GM12878 (cell line): ENCODE measurements around the gene GNAI2. TPM values are rescaled to one million over a fixed set of nuclear protein-coding genes. Genes with fewer than 3 reads are reported as not detected.

Source experiments
- ATAC-seq: fragments of 200-7000 bp; cut with Tn5 transposase; 3 replicates; pipeline ENCODE4 v1.9.1; 2020; ENCODE audit warnings: mild to moderate bottlenecking, moderate library complexity
- BruUV-seq: library from RNA; stranded (reverse); fragments of 400-500 nt; replicated peaks from 2 replicates; lab custom pipeline; 2021; lab: Mats Ljungman, UMichigan
- CTCF ChIA-PET: fragments of 300-600 bp; sonication (Branson Sonifier 250); formaldehyde crosslinking; extraction: SDS; loops from one replicate; lab custom pipeline; 2021; ENCODE audit warnings: inconsistent platforms; lab: Yijun Ruan, JAX
- POLR2A ChIA-PET: fragments of 350-600 bp; formaldehyde crosslinking; extraction: SDS; loops from one replicate; lab custom pipeline; 2021; ENCODE audit warnings: inconsistent platforms; lab: Charles Lee
- RAD21 ChIA-PET: fragments of 300-600 bp; sonication (Branson Sonifier 250); formaldehyde crosslinking; loops from one replicate; lab custom pipeline; 2023; ENCODE audit warnings: antibody characterized with exemption; ENCODE audit not compliant: unreplicated experiment; lab: Charles Lee
- SMC1A ChIA-PET: fragments of 300-600 bp; sonication (Branson Sonifier 250); formaldehyde crosslinking; loops from one replicate; lab custom pipeline; 2023; ENCODE audit not compliant: unreplicated experiment, uncharacterized antibody; lab: Charles Lee
- DNase-seq: peaks from one replicate; pipeline ENCODE4 v3.0.0-alpha.2; 2011; ENCODE audit warnings: low read depth, low spot score
- FAIRE-seq: peaks from 3 replicates; lab custom pipeline; 2011; peaks lifted over from hg19 to GRCh38; lab: Jason Lieb, UNC
- H2AFZ ChIP-seq: 2 replicates; pipeline ENCODE4 v1.6.0; 2011; ENCODE audit warnings: low read depth, low read length, control low read depth; ENCODE audit not compliant: control insufficient read depth
- H3K27ac ChIP-seq: 2 replicates; pipeline ENCODE4 v1.5.1; 2011; ENCODE audit warnings: control low read depth; ENCODE audit not compliant: control insufficient read depth, insufficient read depth
- H3K27me3 ChIP-seq, 2 experiments: replicated peaks in 1 of 2; 2 replicates each; pipeline versions ENCODE4 v1.6.0 to v1.6.1; 2011; ENCODE audit warnings: low read length in 1 of 2; ENCODE audit not compliant: control insufficient read depth in 2 of 2, insufficient read depth in 2 of 2
- H3K36me3 ChIP-seq, 2 experiments: 2 replicates each; pipeline ENCODE4 v1.5.1; 2011; ENCODE audit warnings: low read length in 1 of 2; ENCODE audit not compliant: control insufficient read depth in 2 of 2, insufficient read depth in 2 of 2
- H3K4me1 ChIP-seq: 2 replicates; pipeline ENCODE4 v1.6.1; 2011; ENCODE audit warnings: mild to moderate bottlenecking, low read length, moderate library complexity, mixed read lengths; ENCODE audit not compliant: control insufficient read depth, insufficient read depth
- H3K4me2 ChIP-seq: 2 replicates; pipeline ENCODE4 v1.6.0; 2011; ENCODE audit warnings: control low read depth; ENCODE audit not compliant: control insufficient read depth, insufficient read depth
- H3K4me3 ChIP-seq: fragments of 200-600 bp; sonication (generic); 2 replicates; pipeline ENCODE4 v1.5.1; 2016
- H3K79me2 ChIP-seq: 2 replicates; pipeline ENCODE4 v1.6.0; 2011; ENCODE audit warnings: low read length; ENCODE audit not compliant: control insufficient read depth, insufficient read depth
- H3K9ac ChIP-seq: 2 replicates; pipeline ENCODE4 v1.8.0; 2011; ENCODE audit warnings: low read length, control low read depth, mixed read lengths; ENCODE audit not compliant: control insufficient read depth, insufficient read depth
- H3K9me3 ChIP-seq: replicated peaks from 3 replicates; pipeline ENCODE4 v1.5.1; 2011; ENCODE audit warnings: mild to moderate bottlenecking, low read length; ENCODE audit not compliant: control insufficient read depth, insufficient read depth
- H4K20me1 ChIP-seq: 2 replicates; pipeline ENCODE4 v1.6.0; 2011; ENCODE audit not compliant: control insufficient read depth, insufficient read depth
- CEBPB ChIP-seq, 2 experiments: fragments of 150-350 bp in 1 of 2; IDR thresholded peaks; 2 replicates each; pipeline ENCODE4 v1.6.1; 2012 to 2014; ENCODE audit warnings: low read depth in 2 of 2, low read length in 2 of 2, borderline replicate concordance in 1 of 2, inconsistent platforms in 1 of 2
- CREB1 ChIP-seq: IDR thresholded peaks from 2 replicates; pipeline ENCODE4 v1.6.1; 2012; ENCODE audit warnings: low read depth, mild to moderate bottlenecking, inconsistent platforms
- FOXM1 ChIP-seq: IDR thresholded peaks from 2 replicates; pipeline ENCODE4 v1.6.1; 2012; ENCODE audit warnings: low read depth, mild to moderate bottlenecking, inconsistent platforms, low read length, moderate library complexity
- NRF1 ChIP-seq: conservative IDR thresholded peaks from 2 replicates; pipeline ENCODE4 v1.6.1; 2011; ENCODE audit warnings: mild to moderate bottlenecking, low read depth, low read length, improper control_type of control experiment
- PAX5 ChIP-seq: IDR thresholded peaks from 2 replicates; pipeline ENCODE4 v1.6.1; 2011; ENCODE audit warnings: low read depth, low read length, borderline replicate concordance
- POLR2A ChIP-seq: IDR thresholded peaks from 2 replicates; pipeline ENCODE4 v1.6.1; 2011; ENCODE audit warnings: low read depth, mild to moderate bottlenecking, low read length
- RAD51 ChIP-seq: fragments of 450-650 bp; IDR thresholded peaks from 2 replicates; pipeline ENCODE4 v1.6.1; 2016; ENCODE audit warnings: moderate library complexity, mild to moderate bottlenecking, inconsistent platforms
- RBBP5 ChIP-seq: fragments of 200-600 bp; sonication (generic); conservative IDR thresholded peaks from 2 replicates; pipeline ENCODE4 v1.6.1; 2016
- SPI1 ChIP-seq: IDR thresholded peaks from 2 replicates; pipeline ENCODE4 v1.6.1; 2011; ENCODE audit warnings: low read depth, mild to moderate bottlenecking, low read length, moderate library complexity, borderline replicate concordance; ENCODE audit not compliant: insufficient read depth
- STAT1 ChIP-seq: fragments of 450-650 bp; conservative IDR thresholded peaks from 2 replicates; pipeline ENCODE4 v1.6.1; 2014; ENCODE audit warnings: antibody characterized with exemption, mild to moderate bottlenecking
- TCF12 ChIP-seq: IDR thresholded peaks from 2 replicates; pipeline ENCODE4 v1.6.1; 2011; ENCODE audit warnings: low read depth, mild to moderate bottlenecking, low read length
- WRNIP1 ChIP-seq: IDR thresholded peaks from 2 replicates; pipeline ENCODE4 v1.6.1; 2011; ENCODE audit warnings: low read depth, low read length, improper control_type of control experiment, borderline replicate concordance
- YBX1 ChIP-seq: fragments of 450-650 bp; IDR thresholded peaks from 2 replicates; pipeline ENCODE4 v1.6.1; 2016; ENCODE audit warnings: antibody characterized with exemption
- WGBS: methylation state at CpG from one replicate; pipeline ENCODE4 v1.1.6; 2016; ENCODE audit warnings: low lambda C conversion rate; ENCODE audit not compliant: insufficient replicate concordance, insufficient coverage; ENCODE audit errors: missing lambda C conversion rate; 5-methylcytosine and 5-hydroxymethylcytosine counted together
- in situ Hi-C: fragments of 300-500 bp; cut with MboI; formaldehyde crosslinking; loops from 9 replicates; pipeline ENCODE4 v1.14.3; 2018; ENCODE audit warnings: mixed read lengths
- intact Hi-C: fragments of 100-400 bp; cut with micrococcal nuclease; formaldehyde crosslinking; loops from one replicate; pipeline ENCODE4 v1.14.2; 2022; ENCODE audit not compliant: unreplicated experiment
- polyA plus RNA-seq, 11 experiments: library from polyadenylated mRNA; depleted of rRNA in 4 of 11; unstranded in 6 of 11; stranded (reverse) in 5 of 11; fragments of >200 nt; fragmentation: Nextera tagmentation in 4 of 11; fragmentation: Illumina TruSeq in 1 of 11; extraction: Ambion mirVana in 4 of 11; extraction: Trizol in 1 of 11; gene quantifications; 1 replicate in 1 of 11; 2 replicates in 10 of 11; pipeline versions ENCODE4 v1.2.1 to v1.2.3, GENCODE V29; 2011 to 2016; ENCODE audit warnings: inconsistent platforms in 2 of 11, missing spikeins in 2 of 11, low read depth in 1 of 11
- total RNA-seq, 4 experiments: library from RNA; depleted of rRNA in 3 of 4; stranded (reverse); fragments of >200 nt in 3 of 4; fragmentation: Illumina TruSeq in 1 of 4; extraction: Trizol in 1 of 4; gene quantifications; 2 replicates each; pipeline versions ENCODE4 v1.2.1 to v1.2.3, GENCODE V29; 2013 to 2021
- TF ChIP-seq, protein P1 (sequence below): fragments of 450-650 bp; IDR thresholded peaks from 2 replicates; pipeline ENCODE4 v1.6.1; 2018; ENCODE audit warnings: borderline replicate concordance, mild to moderate bottlenecking; ENCODE audit not compliant: partially characterized antibody
- TF ChIP-seq, protein P2 (sequence below): IDR thresholded peaks from 2 replicates; pipeline ENCODE4 v1.6.1; 2012; ENCODE audit warnings: low read depth, low read length, improper control_type of control experiment

Gene GNAI2
- total and polyA plus RNA-seq, 10 of the 15 experiments (the other 5 are each of a cell fraction or from before 2014, with no cell fraction given): 5.0 to 346 (median 237) TPM

DNA sequence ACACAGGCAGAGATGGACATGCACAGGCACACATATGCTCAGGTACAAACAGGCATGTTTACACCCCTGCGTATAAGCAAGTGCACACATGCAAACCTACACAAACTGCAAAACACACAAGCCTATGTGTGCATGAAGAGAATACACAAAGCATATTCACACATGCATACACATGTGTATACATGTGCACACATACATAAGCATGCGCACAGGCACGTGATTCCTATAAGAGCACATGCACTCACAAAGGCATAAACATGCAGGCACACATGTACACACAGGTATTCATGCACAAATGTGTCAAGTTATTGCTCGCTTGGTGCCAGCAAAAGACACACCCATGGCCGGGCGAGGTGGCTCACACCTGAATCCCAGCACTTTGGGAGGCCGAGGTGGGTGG is 46.0 kb upstream of the GNAI2 start (continued):
- TF ChIP-seq, protein P1, sequence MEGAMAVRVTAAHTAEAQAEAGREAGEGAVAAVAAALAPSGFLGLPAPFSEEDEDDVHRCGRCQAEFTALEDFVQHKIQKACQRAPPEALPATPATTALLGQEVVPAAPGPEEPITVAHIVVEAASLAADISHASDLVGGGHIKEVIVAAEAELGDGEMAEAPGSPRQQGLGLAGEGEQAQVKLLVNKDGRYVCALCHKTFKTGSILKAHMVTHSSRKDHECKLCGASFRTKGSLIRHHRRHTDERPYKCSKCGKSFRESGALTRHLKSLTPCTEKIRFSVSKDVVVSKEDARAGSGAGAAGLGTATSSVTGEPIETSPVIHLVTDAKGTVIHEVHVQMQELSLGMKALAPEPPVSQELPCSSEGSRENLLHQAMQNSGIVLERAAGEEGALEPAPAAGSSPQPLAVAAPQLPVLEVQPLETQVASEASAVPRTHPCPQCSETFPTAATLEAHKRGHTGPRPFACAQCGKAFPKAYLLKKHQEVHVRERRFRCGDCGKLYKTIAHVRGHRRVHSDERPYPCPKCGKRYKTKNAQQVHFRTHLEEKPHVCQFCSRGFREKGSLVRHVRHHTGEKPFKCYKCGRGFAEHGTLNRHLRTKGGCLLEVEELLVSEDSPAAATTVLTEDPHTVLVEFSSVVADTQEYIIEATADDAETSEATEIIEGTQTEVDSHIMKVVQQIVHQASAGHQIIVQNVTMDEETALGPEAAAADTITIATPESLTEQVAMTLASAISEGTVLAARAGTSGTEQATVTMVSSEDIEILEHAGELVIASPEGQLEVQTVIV: no peak

DNA sequence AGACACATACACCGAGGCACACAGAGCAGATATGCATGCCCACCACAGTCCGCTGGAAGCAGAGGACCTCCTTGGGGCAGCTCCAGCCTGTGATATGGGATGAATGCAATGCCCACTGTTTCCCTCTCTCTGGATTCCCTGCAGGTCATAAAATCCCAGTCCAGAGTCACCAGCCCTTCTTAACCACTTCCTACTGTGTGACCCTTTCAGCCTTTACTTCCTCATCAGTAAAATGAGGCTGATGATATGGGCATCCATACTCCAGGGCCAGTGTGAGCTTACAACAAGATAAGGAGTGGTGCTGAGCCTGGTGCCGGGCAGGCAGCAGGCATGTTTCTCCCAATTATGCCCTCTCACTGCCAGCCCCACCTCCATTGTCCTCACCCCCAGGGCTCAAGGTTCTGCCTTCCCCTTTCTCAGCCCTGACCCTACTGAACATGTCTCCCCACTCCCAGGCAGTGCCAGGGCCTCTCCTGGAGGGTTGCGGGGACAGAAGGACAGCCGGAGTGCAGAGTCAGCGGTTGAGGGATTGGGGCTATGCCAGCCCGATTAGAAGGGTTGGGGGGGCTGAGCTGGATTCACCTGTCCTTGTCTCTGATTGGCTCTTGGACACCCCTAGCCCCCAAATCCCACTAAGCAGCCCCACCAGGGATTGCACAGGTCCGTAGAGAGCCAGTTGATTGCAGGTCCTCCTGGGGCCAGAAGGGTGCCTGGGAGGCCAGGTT is 44.9 kb upstream of the GNAI2 start, which contains the start of gene GNAT1:
GNAT1 (plus strand) TSS at position 675 of the 725 bp plus-strand sequence. CDS start 116 bp downstream, outside the sequence.
- no TSS peak for BruUV-seq
- Histone ChIP-seq H3K27ac (no peak within 1 kb of the TSS), H3K4me3 (no peak within 1 kb of the TSS), H3K4me1 (no peaks in the 10 kb centered on the region), H3K9me3 (no peaks in the 10 kb centered on the region), H4K20me1 (no peaks in the 10 kb centered on the region), H3K9ac (no peak within 1 kb of the TSS), H3K36me3 (no peaks in the 10 kb centered on the region), H3K27me3 (no peaks in the 10 kb centered on the region; a peak in 1 of 4 replicates), H2AFZ (no peak within 1 kb of the TSS), H3K4me2 (no peak within 1 kb of the TSS), H3K79me2 (no peaks in the 10 kb centered on the region)
- DNase-seq: no peak
- intact Hi-C loops (no loop called here), in situ Hi-C loops (loop anchor here (5.0 kb wide), 1 partner anchor 36 kb away; no protein-coding TSS in a partner anchor)
- 31% methylated on average over 8 of the region's 8 CpGs for WGBS
- ChIA-PET CTCF (interaction anchor here (0.6 to 6.9 kb wide), 18 partner anchors 11 to 221 kb away, joined by 3 to 110 read pairs (median 4); partner anchors contain the start of gene LSMEM2), SMC1A (interaction anchor here (1.8 to 2.9 kb wide), 2 partner anchors 35 to 56 kb away, joined by 4 to 24 read pairs; no protein-coding TSS in a partner anchor), POLR2A (no interaction called here), RAD21 (interaction anchor here (1.3 to 5.6 kb wide), 5 partner anchors 35 to 74 kb away, joined by 4 to 72 read pairs (median 5); no protein-coding TSS in a partner anchor)
- ATAC-seq: no peak
- FAIRE-seq: no peak
- TF ChIP-seq CREB1 (no peak), CEBPB (IDR thresholded peaks at IDR 0.05; ENCODE audit: borderline replicate concordance in 1 of 2, low read depth in 2 of 2, low read length in 2 of 2) (no peak), PAX5 (no peak), WRNIP1 (no peak), POLR2A (no peak), RBBP5 (no peak), FOXM1 (no peak), STAT1 (no peak), SPI1 (no peak), RAD51 (no peak), NRF1 (no peak), TCF12 (no peak), YBX1 (no peak)
- TF ChIP-seq, protein P2, sequence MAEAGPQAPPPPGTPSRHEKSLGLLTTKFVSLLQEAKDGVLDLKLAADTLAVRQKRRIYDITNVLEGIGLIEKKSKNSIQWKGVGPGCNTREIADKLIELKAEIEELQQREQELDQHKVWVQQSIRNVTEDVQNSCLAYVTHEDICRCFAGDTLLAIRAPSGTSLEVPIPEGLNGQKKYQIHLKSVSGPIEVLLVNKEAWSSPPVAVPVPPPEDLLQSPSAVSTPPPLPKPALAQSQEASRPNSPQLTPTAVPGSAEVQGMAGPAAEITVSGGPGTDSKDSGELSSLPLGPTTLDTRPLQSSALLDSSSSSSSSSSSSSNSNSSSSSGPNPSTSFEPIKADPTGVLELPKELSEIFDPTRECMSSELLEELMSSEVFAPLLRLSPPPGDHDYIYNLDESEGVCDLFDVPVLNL: no peak
